ENCODE results near the gene LKAAEAR1.

Gene LKAAEAR1

DNA sequence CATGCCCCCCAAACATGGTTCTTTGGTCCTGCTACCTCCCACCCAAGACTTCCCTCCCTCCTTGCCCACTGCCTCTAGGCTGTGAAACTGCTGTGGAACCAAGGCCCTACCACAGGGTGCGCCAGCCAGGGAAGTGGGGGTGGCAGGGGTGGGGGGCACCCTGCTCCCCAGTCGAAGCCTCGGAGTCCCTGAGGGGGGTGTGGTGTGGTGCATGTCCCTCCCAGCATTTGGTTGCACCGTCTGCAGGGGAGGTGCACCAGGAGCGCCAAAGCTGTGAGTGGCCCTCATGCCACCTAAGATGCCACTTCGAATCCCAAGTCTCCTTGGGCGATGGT is 6.7 kb downstream of the LKAAEAR1 start:
- no peak for DNase-seq

GRCh38 chr20:64077094-64077493 is 7.1 kb downstream of the LKAAEAR1 start:
- DNase-seq = peak; percentile 76

- DNase-seq = no peak
Measured at GRCh38 chr20:64076061-64076997, 7.9 kb downstream of the LKAAEAR1 start.

- DNase-seq = no peak
Measured at GRCh38 chr20:64075556-64075955, 8.6 kb downstream of the LKAAEAR1 start.

DNA sequence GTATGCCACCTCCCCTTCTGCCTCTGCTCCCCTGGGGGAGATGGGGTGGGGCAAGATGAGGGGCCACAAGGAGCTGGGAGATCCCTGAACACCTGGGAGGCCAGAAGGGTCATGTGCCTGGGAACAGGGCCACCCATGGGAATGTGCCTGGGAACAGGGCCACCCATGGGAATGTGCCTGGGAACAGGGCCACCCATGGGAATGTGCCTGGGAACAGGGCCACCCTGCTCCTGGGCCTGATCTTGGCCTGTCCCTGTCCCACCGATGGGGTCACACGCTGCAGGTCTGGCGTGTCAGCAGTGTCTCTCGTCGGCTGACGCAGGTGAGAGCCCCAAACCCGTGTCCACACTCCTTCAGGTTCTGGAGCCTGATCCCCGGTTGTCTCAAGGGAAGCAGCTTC is 9.2 kb downstream of the LKAAEAR1 start:
- DNase-seq = no peak

- no peak for DNase-seq
Measured at GRCh38 chr20:64074184-64074789, 9.9 kb downstream of the LKAAEAR1 start.

- DNase-seq = no peak
Measured at GRCh38 chr20:64073476-64074183, 10.6 kb downstream of the LKAAEAR1 start.

GRCh38 chr20:64072498-64073063 is 11.6 kb downstream of the LKAAEAR1 start:
- peak; percentile 44 for DNase-seq

DNA sequence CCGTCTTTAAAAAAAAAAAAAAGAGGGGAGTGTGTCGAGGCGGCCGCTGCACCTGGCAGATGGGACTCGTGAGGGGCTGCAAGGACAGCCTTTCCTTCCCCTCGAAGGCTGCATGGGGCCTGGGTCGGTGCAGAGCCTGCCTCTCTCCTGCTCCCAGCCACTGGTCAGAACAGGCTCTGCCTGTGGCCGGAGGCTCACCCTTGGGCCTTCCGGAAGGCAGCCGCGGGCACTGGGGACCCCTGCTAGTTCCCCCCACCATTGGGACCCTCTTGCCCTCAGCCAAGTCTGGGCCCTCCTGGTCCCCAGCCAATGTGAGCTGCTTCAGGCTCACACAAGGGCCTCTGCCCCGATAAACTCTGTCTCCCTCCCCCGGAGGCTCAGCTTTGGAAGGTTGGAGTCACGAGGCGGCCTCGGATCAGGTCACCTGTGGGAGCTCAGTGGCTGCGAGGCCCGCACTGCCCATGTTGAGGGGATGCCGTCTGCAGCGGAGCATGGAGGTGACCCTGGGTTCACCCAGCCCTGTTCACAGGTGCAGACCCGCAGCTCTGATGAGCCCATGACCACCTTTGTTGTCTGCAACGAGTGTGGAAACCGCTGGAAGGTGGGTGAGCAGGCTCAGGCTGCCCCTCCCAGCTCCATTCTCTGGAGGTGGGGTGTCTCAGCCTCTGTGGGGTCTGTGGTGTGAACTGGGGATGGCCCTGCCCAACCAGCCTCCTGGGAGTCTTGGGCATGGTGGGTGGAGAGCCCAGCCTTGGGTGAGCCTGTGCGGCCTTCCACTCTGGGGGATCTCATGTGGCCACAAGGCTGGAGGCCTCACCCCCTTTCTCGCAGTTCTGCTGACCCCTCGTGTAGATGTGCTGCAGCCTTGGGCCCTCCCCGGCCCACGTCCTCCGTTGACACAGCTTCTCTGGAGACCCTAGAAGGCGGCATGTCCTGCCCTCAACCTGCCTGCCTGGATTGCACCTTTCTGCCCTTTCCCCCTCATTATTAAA is 12.6 kb downstream of the LKAAEAR1 start:
- DNase-seq = no peak

DNA sequence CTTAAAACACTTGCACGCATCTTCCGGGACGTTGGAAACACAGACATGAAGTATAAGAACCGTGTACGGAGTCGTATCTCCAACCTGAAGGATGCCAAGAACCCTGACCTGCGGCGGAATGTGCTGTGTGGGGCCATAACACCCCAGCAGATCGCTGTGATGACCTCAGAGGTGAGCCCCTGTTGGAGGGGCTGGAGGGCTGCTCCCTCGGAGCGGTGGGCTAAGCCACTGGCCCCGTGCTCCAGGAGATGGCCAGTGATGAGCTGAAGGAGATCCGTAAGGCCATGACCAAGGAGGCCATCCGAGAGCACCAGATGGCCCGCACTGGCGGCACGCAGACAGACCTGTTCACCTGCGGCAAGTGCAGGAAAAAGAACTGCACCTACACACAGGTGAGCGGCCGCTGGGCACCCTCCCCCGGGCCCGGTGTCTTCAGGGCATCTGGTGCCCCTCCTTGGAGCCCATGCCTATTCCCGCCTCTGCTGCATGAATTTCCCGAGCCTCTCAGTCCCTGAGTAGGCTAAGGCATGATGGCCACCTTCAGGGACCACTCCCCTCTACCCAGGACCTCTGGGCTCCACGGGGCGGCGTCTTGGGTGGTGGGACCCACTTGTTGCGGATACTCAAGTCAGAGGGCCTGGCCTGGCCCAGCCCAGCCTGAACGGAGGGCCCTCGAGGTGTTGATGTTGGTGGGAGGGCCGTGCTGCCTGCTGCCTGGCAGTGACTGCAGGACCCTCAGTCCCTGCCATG is 13.8 kb downstream of the LKAAEAR1 start:
- DNase-seq = no peak

- DNase-seq = peak; percentile 57
Measured at GRCh38 chr20:64069614-64070243, 14.5 kb downstream of the LKAAEAR1 start.

DNA sequence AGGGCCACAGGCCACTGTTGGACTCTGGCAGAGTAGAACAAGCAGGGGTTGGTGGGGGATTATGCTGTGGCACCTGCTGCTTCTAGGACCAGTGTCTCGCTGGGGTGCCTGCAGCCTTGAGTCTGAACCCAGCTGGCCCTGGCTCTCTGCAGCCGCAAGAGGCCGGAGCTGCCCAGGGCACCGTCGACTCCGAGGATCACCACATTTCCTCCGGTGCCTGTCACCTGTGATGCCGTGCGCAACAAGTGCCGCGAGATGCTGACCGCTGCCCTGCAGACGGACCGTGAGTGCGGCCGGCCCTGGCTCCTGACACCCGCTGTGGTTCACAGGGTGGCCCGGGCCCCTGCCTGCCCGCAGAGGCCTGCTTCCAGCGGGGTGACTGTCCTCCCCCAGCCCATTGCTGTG is 15.0 kb downstream of the LKAAEAR1 start:
- DNase-seq = no peak

DNA sequence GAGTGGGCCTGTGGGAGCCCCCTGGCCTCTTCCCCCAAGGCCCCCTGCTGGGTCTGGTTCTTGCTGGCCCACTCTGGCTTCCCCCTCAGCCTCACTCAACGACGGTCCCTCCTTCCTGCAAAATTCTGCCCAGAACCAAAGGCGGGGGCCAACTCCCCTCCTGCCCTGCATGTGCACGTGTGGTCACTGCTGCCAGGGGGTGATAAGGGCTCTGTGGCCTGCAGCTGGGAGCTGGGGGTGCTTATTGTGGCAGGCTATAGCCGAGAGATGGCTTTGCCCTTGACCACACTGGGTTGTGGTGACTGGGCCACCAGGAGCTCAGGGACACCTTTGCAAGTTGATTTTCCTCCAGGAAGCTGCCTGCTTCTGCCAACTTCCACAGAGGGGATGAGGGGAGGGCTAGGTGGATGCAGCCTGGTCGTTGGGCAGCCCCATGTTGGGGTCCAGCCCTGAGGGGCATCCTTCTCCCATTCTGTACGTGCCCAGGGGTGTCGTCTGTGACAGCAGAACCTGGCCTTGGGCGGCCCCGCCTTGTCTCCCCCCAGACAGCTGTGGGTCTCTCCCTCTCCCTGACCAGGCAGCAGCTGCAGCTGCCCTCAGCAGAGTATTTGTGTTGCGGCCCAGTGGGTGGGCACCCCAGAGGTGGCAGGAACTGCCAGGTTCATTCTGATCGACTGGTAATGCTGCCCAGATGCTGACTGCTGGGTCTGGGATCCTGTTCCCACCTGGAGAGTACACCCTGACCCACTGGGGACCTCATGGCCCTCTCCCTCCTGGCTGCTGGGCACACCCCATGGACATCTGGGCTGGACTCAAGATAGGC is 15.6 kb downstream of the LKAAEAR1 start:
- DNase-seq = peak; percentile 84

DNA sequence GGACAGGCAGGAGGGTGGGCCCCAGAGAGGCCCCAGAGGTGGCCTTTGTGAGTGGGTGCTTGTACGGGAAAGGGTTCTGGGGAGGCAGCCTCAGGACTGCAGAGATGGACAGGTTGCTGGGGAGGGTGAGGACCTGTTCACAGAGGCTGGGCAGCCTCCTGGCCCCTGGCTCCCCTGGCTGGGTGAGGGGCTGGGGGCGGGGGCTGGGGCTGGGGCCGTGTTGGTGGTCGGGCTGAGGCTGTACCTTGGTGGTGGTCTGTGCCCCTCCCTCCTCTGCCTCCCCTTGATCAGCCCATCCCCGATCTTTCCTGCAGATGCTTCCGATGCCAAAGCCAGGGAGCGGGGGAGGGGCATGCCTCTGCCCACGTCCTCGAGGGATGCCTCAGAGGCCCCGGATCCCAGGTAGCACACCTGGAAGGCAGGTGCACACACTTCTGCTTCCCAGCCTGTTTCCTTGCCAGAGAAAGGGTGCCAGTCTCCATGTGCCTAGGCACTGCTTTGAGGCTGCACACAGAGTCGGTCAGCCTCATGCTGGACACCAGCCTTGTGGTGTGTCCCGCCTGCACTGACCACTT is 16.4 kb downstream of the LKAAEAR1 start:
- no peak for DNase-seq

DNA sequence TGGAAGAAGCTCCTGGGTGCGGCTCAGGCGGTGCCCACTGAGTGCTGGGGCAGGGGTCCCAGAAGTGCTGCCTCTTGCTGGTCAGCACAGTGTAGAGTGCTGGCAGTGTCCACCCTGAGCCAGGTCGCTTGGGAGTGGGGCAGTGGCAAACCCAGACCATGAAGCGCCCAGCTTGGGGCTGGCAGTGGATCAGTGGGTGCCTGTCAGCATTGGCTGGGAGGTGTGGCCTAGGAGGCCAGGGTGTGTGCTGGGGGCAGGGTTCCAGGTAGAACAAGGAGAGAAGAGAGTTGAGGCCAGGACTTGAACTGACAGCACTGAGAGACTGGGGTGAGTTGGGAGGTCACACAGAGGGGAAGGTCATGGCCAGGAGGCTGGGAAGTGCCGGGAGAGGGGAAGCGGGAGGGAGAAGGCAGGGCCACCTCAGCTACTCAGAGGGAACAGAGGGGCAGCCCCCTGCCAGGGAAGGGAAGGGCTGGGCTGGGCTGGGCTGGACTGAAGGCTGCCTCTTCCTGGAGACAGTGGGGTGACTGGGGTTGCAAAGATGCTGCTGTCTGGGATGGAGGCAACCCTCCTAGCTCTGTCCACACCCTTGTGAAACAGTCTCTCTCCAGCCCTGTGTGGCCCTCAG is 17.1 kb downstream of the LKAAEAR1 start:
- no peak for DNase-seq

GRCh38 chr20:64065974-64066343 is 18.2 kb downstream of the LKAAEAR1 start:
- DNase-seq = peak; percentile 53

DNA sequence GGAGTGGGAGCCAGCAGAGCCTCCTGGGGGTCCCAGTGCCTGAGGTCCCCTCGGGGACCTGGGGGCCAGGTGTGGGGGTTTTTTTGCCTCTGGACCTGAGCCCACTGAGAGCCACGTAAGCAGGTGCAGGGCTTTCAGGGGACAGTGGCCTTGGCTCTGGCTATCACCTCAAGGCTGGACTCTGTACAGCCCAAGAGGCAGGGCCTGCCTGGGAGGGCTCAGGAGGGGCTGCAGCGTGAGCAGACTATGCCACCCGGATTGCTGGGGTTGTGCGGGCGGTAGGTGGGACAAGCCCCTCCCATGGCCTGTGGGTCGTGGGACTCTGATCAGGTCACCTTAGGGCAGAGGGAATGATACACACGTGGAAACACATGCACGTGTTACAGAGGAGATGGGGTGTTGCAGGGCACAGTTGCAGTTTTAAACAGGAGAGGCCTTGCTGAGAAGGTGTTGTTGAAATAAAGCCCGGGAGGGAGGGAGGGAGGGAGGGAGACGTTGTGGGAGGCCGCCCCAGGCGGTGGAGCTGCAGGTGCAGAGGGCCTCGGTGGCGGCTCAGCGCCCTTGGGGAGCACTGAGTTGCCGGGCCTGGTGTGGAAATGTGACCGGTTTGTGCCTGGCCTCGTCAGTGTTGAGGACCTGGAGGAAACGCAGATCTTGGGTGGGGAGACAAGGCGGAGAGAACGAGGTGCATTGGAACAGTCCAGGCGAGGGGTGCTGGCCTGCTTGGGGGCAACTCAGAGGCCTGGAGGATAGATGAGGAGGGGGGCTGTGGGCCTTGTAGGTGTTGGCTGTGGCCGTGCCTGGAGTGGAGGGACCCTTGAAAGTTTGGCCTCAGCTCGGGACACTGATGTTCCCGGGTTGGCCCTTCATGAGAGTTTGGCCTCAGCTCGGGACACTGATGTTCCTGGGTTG is 18.9 kb downstream of the LKAAEAR1 start:
- no peak for DNase-seq

DNA sequence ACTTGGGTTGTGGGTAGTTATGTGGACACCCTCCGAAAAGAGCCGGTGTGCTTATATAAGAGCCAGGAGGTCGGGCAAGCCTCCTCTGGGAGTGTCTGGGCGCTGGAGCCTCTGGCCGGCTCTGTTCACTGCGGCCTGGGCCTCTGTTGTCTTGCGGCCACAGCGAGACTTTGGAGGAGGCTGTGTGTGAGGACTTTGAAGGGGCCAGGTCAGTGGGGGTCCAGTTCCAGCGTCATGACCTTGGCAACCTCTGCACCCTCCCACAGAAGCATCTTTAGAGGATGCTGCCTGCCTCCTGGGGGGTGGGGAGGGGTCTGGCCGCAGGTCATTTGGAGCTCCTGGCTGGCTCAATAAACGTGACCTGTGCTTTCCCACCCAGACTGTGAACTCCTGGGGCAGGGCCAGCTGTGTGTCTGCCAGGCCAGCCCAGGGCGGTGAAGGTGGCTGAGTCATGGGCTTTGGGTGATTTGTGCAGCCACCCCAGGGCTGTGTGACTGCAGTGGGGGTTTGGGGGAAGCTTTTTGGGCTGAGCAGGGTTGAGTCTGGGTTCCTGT is 20.0 kb downstream of the LKAAEAR1 start:
- DNase-seq = no peak

All from hematopoietic multipotent progenitor cell treated with erythropoietin and hydrocortisone succinate and interleukin-3 and kit ligand, for 6 days (in vitro differentiated cells).